NCI-H187 treated with DMSO at 0.1 percent for 48 hours (cell line): ENCODE data around the gene LRP1.

Experiments
- DNase-seq: peaks from one replicate; lab custom pipeline; 2025; lab: John Stamatoyannopoulos, UW

LRP1 gene

GRCh38 chr12:57154804-57155434, 26.6 kb downstream of the LRP1 start:
- DNase-seq: no peak

GRCh38 chr12:57156701-57157403, 28.6 kb downstream of the LRP1 start:
- DNase-seq: no peak

DNA sequence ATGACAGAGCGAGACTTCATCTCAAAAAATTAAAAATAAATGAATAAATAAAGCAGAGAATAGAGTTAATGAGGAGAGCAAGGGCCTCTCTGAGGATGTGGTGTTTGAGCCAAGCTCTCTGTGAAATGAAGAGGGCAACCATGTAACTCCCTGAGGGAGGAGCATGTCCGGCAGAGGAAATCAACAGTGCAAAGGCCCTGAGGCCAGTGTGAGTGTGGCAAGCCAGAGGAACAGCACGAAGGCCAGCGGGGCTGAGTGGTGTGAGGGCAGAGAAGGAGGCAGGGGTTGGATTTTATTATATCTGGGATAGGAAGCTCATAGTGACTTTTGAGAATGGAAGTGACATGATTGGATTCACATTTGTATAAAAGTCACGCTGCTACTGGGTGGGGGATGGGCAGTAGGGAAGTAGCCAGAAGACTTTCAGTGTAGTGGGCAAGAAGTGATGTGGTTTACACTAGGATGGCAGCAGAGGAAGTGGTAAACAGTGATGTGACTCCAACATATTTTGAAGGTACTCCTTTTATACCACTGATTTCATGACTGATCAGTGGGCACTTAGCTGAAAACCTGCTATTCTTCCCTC, 29.4 kb downstream of the LRP1 start:
- DNase-seq: no peak

- DNase-seq: no peak
Measured at GRCh38 chr12:57158186-57158585, 29.9 kb downstream of the LRP1 start.

DNA sequence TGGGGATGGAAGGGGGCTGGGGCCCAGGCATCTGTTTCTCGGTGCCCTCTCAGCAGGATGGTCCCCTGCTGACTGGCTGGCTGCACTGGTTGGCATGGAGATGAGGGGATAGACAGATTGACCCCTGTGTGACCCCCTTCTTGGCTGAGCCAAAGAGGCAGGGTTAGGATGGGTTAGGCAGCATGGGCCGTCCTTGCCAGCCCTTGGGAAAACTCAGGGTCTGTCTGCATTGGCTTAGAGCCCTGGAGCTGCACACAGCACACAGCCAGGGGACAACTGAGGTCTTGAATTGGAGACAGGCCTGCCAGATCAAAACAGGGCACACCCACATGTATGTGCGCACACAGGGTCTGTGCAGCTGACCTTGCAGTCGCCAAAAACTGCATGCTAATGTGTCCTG, 30.4 kb downstream of the LRP1 start:
- DNase-seq: no peak

GRCh38 chr12:57159311-57159710, 31.0 kb downstream of the LRP1 start:
- DNase-seq: no peak

GRCh38 chr12:57160040-57160439, 31.8 kb downstream of the LRP1 start:
- no peak for DNase-seq

GRCh38 chr12:57160741-57161140, 32.5 kb downstream of the LRP1 start:
- DNase-seq: no peak

GRCh38 chr12:57161491-57161890, 33.2 kb downstream of the LRP1 start:
- no peak for DNase-seq

DNA sequence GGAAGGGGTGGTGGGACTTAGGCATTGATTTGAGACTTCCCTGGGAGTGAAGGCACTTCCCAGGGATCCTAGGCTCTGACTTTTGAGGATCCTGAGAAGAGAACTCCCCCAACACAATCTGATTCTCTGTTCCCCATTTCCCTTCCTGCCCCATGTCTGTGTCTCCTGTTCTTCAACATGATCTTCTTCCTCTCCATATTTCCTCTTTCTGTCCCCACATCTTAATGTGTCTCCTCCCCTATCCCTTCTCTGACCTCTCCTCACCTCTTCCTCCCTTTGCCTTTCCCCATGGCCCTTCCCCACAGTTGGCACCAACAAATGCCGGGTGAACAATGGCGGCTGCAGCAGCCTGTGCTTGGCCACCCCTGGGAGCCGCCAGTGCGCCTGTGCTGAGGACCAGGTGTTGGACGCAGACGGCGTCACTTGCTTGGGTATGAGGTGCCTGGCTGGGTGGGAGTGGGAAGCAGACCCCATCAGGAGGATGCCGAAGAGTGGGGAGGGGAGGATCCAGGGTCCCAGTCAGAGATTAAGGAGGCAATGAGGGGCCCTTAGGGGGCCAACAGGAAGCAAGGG, 34.4 kb downstream of the LRP1 start:
- DNase-seq: no peak

DNA sequence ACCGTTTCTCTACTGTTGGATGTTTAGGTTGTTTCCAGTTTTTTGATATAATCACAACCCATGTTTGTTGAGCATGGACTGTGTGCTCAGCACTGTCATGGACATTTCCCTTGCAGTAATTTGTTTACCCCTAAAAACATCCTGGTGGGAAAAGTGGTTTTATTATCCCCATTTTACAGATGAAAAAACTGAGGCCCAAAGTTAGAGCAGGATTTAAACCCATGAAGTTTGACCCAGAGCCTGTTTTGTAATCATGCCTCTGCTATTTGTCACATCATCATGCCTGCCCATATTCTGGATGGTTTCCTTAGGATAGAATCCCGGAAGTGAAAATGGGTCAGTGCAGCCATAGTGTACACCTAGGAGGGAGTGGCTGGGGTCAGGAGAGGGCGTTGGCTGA, 36.2 kb downstream of the LRP1 start:
- no peak for DNase-seq

- DNase-seq: no peak
Measured at GRCh38 chr12:57164966-57165625, 36.8 kb downstream of the LRP1 start.

GRCh38 chr12:57165741-57166140, 37.5 kb downstream of the LRP1 start:
- DNase-seq: no peak

GRCh38 chr12:57166971-57167371, 38.7 kb downstream of the LRP1 start:
- DNase-seq: no peak

GRCh38 chr12:57168058-57168457, 39.8 kb downstream of the LRP1 start:
- no peak for DNase-seq

DNA sequence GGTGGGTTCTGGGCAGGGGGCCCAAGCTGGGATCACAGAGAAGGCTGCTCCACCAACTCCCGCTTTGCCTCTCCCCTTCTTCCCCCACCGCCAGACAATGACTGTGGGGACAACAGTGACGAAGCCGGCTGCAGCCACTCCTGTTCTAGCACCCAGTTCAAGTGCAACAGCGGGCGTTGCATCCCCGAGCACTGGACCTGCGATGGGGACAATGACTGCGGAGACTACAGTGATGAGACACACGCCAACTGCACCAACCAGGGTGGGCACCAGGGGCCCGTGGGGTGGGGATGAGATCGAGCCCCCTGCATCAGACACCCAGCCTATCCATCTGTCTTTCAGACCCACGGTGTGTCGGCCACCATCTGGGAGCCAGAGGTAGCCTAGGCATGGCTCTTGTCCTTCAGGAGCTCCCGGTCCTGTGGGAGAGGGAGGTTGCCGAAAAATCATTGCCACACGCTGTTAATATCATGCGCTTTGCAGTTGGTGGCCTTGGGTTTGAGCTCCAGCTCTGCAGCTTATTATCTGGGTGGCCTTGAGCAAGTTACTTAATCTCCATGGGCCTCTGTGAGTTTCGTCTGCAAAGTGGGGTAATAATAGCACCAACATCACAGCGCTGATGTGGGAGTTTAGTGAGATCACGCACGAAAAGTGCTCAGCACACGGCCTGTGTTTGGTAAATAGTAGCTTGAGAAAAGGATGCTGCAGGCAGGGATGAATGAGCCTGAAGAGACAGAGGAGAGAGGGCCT, 40.9 kb downstream of the LRP1 start:
- DNase-seq: no peak

DNA sequence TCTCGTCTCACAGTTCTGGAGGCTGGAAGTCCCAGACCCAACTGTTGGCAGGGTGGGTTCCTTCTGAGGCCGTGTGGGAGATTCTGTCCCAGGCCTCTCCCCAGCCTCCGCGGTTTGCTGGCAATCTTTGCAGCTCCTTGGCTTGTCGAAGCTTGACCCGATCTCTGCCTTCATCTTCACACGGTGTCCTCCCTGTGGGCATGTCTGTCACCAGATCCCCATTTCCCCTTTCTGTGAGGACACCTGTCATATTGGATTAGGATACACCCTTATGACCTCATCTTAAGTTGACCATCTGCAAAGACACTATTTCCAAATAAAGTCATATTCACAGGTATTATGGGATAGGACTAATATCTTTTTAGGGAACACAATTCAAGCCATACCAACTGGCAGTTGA, 41.7 kb downstream of the LRP1 start:
- no peak for DNase-seq

GRCh38 chr12:57170408-57170807, 42.1 kb downstream of the LRP1 start:
- no peak for DNase-seq

- no peak for DNase-seq
Measured at GRCh38 chr12:57170927-57171326, 42.6 kb downstream of the LRP1 start.

GRCh38 chr12:57171668-57172067, 43.4 kb downstream of the LRP1 start:
- no peak for DNase-seq

GRCh38 chr12:57173089-57173488, 44.8 kb downstream of the LRP1 start:
- DNase-seq: no peak

- DNase-seq: no peak
Measured at GRCh38 chr12:57173683-57174082, 45.4 kb downstream of the LRP1 start.
